K562 (cell line): Measurements from ENCODE around the gene LMAN1.

Source experiments
- NFE2 ChIP-seq: IDR thresholded peaks from 2 replicates; pipeline ENCODE4 v1.6.1; 2014; ENCODE audit warnings: antibody characterized with exemption, low read depth
- TF ChIP-seq, protein P1 (sequence below): sonication (generic); formaldehyde crosslinking; IDR thresholded peaks from 2 replicates; pipeline ENCODE4 v1.8.1; 2022; ENCODE audit warnings: missing genetic modification reagents

- TF ChIP-seq, protein P1, sequence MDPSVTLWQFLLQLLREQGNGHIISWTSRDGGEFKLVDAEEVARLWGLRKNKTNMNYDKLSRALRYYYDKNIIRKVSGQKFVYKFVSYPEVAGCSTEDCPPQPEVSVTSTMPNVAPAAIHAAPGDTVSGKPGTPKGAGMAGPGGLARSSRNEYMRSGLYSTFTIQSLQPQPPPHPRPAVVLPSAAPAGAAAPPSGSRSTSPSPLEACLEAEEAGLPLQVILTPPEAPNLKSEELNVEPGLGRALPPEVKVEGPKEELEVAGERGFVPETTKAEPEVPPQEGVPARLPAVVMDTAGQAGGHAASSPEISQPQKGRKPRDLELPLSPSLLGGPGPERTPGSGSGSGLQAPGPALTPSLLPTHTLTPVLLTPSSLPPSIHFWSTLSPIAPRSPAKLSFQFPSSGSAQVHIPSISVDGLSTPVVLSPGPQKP (CRISPR knock-in tag): no peak
- no peak for TF ChIP-seq NFE2
Observed at GRCh38 chr18:59332986-59333385, 26.1 kb downstream of the LMAN1 start.
